NCI-H1105 (cell line): Measurements from ENCODE around the gene MAT1A.
"Not testable (repeated sequence)": the region's sequence is repeated elsewhere in the genome, so short reads cannot be mapped to it uniquely, and the experiment has no call there.

Source experiments
- DNase-seq: peaks from one replicate; lab custom pipeline; 2025; lab: John Stamatoyannopoulos, UW

The MAT1A gene

GRCh38 chr10:80264081-80265056, 25.1 kb downstream of the MAT1A start:
- DNase-seq, result no peak

GRCh38 chr10:80261316-80262030, 28.0 kb downstream of the MAT1A start:
- DNase-seq, result no peak

GRCh38 chr10:80260295-80261243, 28.9 kb downstream of the MAT1A start:
- DNase-seq, result no peak

GRCh38 chr10:80259405-80259871, 30.0 kb downstream of the MAT1A start:
- DNase-seq, result no peak

GRCh38 chr10:80256798-80257197, 32.7 kb downstream of the MAT1A start:
- not testable (repeated sequence) for DNase-seq

GRCh38 chr10:80254726-80255125, 34.7 kb downstream of the MAT1A start:
- DNase-seq, result not testable (repeated sequence)

- DNase-seq, result not testable (repeated sequence)
These were observed 35.5 kb downstream of the MAT1A start for GRCh38 chr10:80253963-80254271.

- DNase-seq, result no peak
These were observed 36.0 kb downstream of the MAT1A start for GRCh38 chr10:80253266-80253962.

GRCh38 chr10:80252296-80252887, 37.1 kb downstream of the MAT1A start:
- DNase-seq, result no peak

GRCh38 chr10:80251703-80252280, 37.7 kb downstream of the MAT1A start:
- DNase-seq, result not testable (repeated sequence)

- not testable (repeated sequence) for DNase-seq
These were observed 39.1 kb downstream of the MAT1A start for GRCh38 chr10:80250399-80250798.

GRCh38 chr10:80249906-80250305, 39.6 kb downstream of the MAT1A start:
- DNase-seq, result not testable (repeated sequence)

GRCh38 chr10:80247611-80248010, 41.8 kb downstream of the MAT1A start:
- not testable (repeated sequence) for DNase-seq

GRCh38 chr10:80244371-80244770, 45.1 kb downstream of the MAT1A start:
- DNase-seq, result not testable (repeated sequence)

- not testable (repeated sequence) for DNase-seq
These were observed 47.1 kb downstream of the MAT1A start for GRCh38 chr10:80242341-80242740.

- not testable (repeated sequence) for DNase-seq
These were observed 53.0 kb downstream of the MAT1A start for GRCh38 chr10:80236457-80236856.

- not testable (repeated sequence) for DNase-seq
These were observed 54.9 kb downstream of the MAT1A start for GRCh38 chr10:80234331-80235235.

GRCh38 chr10:80233871-80234270, 55.6 kb downstream of the MAT1A start:
- not testable (repeated sequence) for DNase-seq

- DNase-seq, result not testable (repeated sequence)
These were observed 62.7 kb downstream of the MAT1A start for GRCh38 chr10:80226723-80227122.
